GM12873 (cell line): Measurements from ENCODE around the gene KRTAP4-2.

Experiments used
- CTCF ChIP-seq: IDR thresholded peaks from 2 replicates; pipeline ENCODE4 v1.5.1; 2012; ENCODE audit warnings: low read depth, mild to moderate bottlenecking, moderate library complexity, low read length, control low read depth; ENCODE audit not compliant: insufficient read depth; ENCODE audit errors: missing control alignments

Gene KRTAP4-2

GRCh38 chr17:41178843-41179616 is 1.0 kb upstream of the KRTAP4-2 start:
- TF ChIP-seq CTCF: no peak

- no peak for TF ChIP-seq CTCF
These were observed 320 bp upstream of the KRTAP4-2 start for GRCh38 chr17:41178341-41178740.

- TF ChIP-seq CTCF: no peak
These were observed 1.2 kb downstream of the KRTAP4-2 start for GRCh38 chr17:41176744-41177387.

- no peak for TF ChIP-seq CTCF
These were observed 6.1 kb downstream of the KRTAP4-2 start for GRCh38 chr17:41171886-41172285.

- no peak for TF ChIP-seq CTCF
These were observed 9.9 kb downstream of the KRTAP4-2 start, which contains the start of gene KRTAP4-3 for GRCh38 chr17:41168121-41168520. Gene KRTAP4-3, minus strand, starts transcription at chr17:41168221. Its CDS starts 49 bp downstream, at chr17:41168172.

GRCh38 chr17:41167561-41167960 is 10.5 kb downstream of the KRTAP4-2 start:
- TF ChIP-seq CTCF: no peak

- no peak for TF ChIP-seq CTCF
These were observed 14.2 kb downstream of the KRTAP4-2 start for GRCh38 chr17:41163828-41164227.
